Body of pancreas (tissue), 4 donors: Measurements from ENCODE around the gene POLD1.

ENCODE experiments used
- CTCF ChIP-seq, 7 experiments: fragments of 450-650 bp in 4 of 7; fragments of 200-600 bp in 3 of 7; sonication (generic) in 3 of 7; IDR thresholded peaks; one replicate each; pipeline ENCODE4 v1.5.1; 2016 to 2019; ENCODE audit warnings: antibody characterized with exemption in 7 of 7
- POLR2A ChIP-seq, 3 donors: fragments of 450-650 bp; IDR thresholded peaks; one replicate each; pipeline ENCODE4 v1.6.1; 2016; ENCODE audit warnings: antibody characterized with exemption in 3 of 3, mild to moderate bottlenecking in 2 of 3

GRCh38 chr19:50415661-50416033 is 31.5 kb downstream of the POLD1 start:
- TF ChIP-seq CTCF (IDR thresholded peaks at IDR 0.05), result no peak
- no peak for TF ChIP-seq POLR2A (IDR thresholded peaks at IDR 0.05)
